ENCODE results near the gene ZNF837. TPM values are rescaled to one million over a fixed set of nuclear protein-coding genes. Genes with fewer than 3 reads are reported as not detected.

The ZNF837 gene
- total and polyA plus RNA-seq, 2 of the 4 experiments (the other 2 are of a cell fraction): 0.54 to 1.2 TPM

DNA sequence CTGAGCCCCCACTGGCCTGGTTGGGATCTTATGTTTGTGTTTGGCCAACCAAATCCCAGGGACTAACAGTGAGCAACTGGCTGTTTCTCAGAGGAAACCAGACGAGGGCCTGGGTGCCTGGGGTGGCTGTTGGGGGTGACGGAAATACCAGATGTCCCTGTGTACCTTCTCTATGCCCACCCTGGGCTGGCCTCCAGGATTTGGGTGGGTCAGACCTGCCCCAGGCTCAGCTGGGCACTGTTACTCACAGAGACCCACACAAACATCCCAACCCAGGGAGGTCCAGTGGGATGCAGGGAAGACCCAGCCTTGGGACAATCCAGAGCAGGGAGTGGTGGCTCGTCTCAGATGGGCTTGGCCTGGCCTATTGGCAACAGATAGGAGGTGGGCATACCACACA lies 45.2 kb downstream of the ZNF837 start:
- in situ Hi-C loops (cut with MboI; ENCODE audit: low sequenced_read_pairs) (no loop called here), intact Hi-C loops (cut with micrococcal nuclease) (no loop called here), dilution Hi-C loops (cut with HindIII; ENCODE audit: low sequenced_read_pairs, unreplicated experiment) (no loop called here)
- H3K18ac ChIP-seq (ENCODE audit: low read depth, low read length): no peak overlapping the region
- H3K23ac ChIP-seq (ENCODE audit: low read depth, low read length): no peak overlapping the region
- POLR2A ChIA-PET (ENCODE audit: unreplicated experiment): no interaction called here
- ATAC-seq (ENCODE audit: low read depth): no peak
- no peak for DNase-seq
- CTCF ChIA-PET: no interaction called here
- H4K8ac ChIP-seq (ENCODE audit: low read depth in 2 of 2, low read length in 2 of 2): no peak overlapping the region
- peaks cover 42% of the 10 kb centered on the region for H3K36me3 ChIP-seq (ENCODE audit: control insufficient read depth, insufficient read depth, low read length)
- H2AK9ac ChIP-seq (replicated peaks; ENCODE audit: low read depth, low read length, poor library complexity): no peak overlapping the region
- H3K14ac ChIP-seq (replicated peaks; ENCODE audit: low read depth, low read length): no peak overlapping the region
- H3K27ac ChIP-seq (ENCODE audit: insufficient read depth, low read length): no peak overlapping the region
- H2BK20ac ChIP-seq (ENCODE audit: low read depth, low read length): no peak overlapping the region
- no peak overlapping the region for H2BK120ac ChIP-seq (ENCODE audit: low read depth, low read length)
- no peak overlapping the region for H4K91ac ChIP-seq (ENCODE audit: insufficient read depth, low read depth, low read length)
- H2BK15ac ChIP-seq (ENCODE audit: low read depth, low read length): no peak overlapping the region
- peaks cover 15% of the 10 kb centered on the region for H3K9me3 ChIP-seq (ENCODE audit: control insufficient read depth, insufficient read depth, low read length)
- H3K27me3 ChIP-seq (ENCODE audit: control insufficient read depth, insufficient read depth, low read length): no peaks in the 10 kb centered on the region
- no peak overlapping the region for H3K9ac ChIP-seq (ENCODE audit: low read depth, low read length)
- H3K56ac ChIP-seq (ENCODE audit: extremely low read depth, insufficient read depth, low read length): no peak overlapping the region
- H3K9me1 ChIP-seq (ENCODE audit: insufficient read depth, low read length): peaks cover 4% of the 10 kb centered on the region; the same call in 1 of the 2 replicates
- no peak overlapping the region for H3K4me2 ChIP-seq (ENCODE audit: low read depth, low read length)
- no peak overlapping the region for H2BK5ac ChIP-seq (ENCODE audit: low read depth, low read length, poor library complexity, severe bottlenecking)
- WGBS, 2 experiments (ENCODE audit: extremely low coverage in 2 of 2, insufficient read length in 1 of 2): no CpG with 5 or more reads among the region's 3 CpGs
- no peak for TF ChIP-seq MAFK (IDR thresholded peaks at IDR 0.05; ENCODE audit: low read depth, low read length)
- TF ChIP-seq NFE2L2 (IDR thresholded peaks at IDR 0.05; ENCODE audit: low read depth, low read length): no peak
- no peak for TF ChIP-seq RCOR1 (IDR thresholded peaks at IDR 0.05; ENCODE audit: insufficient replicate concordance, low read length)
- H4K5ac ChIP-seq (ENCODE audit: low read depth, low read length): no peak overlapping the region
- no peak overlapping the region for H3K4ac ChIP-seq (ENCODE audit: low read depth, low read length)
- no peak overlapping the region for H3K4me3 ChIP-seq (ENCODE audit: insufficient read depth, low read depth, low read length)
- H2AK5ac ChIP-seq (ENCODE audit: low read depth, low read length): no peak overlapping the region
- H4K20me1 ChIP-seq (ENCODE audit: insufficient read depth, low read length): peaks cover 2% of the 10 kb centered on the region
- no peak overlapping the region for H2AFZ ChIP-seq (replicated peaks; ENCODE audit: low read length, poor library complexity)
- BruUV-seq (replicated peaks): no TSS peak
- no peaks in the 10 kb centered on the region for H3K4me1 ChIP-seq (ENCODE audit: control insufficient read depth, insufficient read depth, low read length)
- H3K79me1 ChIP-seq (ENCODE audit: low read depth in 1 of 2, low read length in 2 of 2): peaks cover 17 to 39% of the 10 kb centered on the region in 2 experiments; a peak in 3 of 4 replicates

Data from IMR-90 (cell line).